Ovary (tissue), 3 donors: ENCODE measurements around the gene ETV6.

Source experiments
- EP300 ChIP-seq: sonication (generic); formaldehyde crosslinking; IDR thresholded peaks from one replicate; pipeline ENCODE4 v1.6.1; 2017; ENCODE audit warnings: antibody characterized with exemption
- POLR2A ChIP-seq: fragments of 450-650 bp; IDR thresholded peaks from one replicate; pipeline ENCODE4 v1.6.1; 2017; ENCODE audit warnings: antibody characterized with exemption, mild to moderate bottlenecking, moderate library complexity
- TF ChIP-seq, protein P1 (sequence below), 3 donors: fragments of 450-650 bp in 2 of 3; fragments of 200-600 bp in 1 of 3; IDR thresholded peaks; one replicate each; pipeline versions ENCODE4 v1.5.1 to v1.8.0; 2016 to 2022; ENCODE audit warnings: antibody characterized with exemption in 3 of 3, mild to moderate bottlenecking in 1 of 3
- donor health status: DM: no; HTN: no; CAD: no.

DNA sequence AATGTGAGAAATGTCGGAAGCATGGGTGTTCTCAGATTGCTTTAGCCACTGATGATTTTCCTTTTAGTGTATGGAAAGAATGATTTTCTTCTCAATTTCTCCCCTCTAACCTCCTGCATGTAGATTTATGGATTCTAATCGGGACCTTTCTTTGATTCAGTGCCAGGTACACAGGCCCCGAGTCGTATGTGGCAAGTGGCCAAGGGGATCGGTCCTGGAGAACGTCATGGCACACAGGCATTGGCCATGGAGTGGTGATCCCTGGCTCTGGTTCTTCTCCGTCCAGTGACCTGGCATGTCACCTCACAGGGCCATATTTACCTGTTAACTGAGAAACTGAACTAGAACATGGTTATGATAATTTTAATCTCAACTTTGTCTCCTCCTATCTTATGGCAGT is 58.1 kb downstream of the ETV6 start:
- TF ChIP-seq, protein P1, sequence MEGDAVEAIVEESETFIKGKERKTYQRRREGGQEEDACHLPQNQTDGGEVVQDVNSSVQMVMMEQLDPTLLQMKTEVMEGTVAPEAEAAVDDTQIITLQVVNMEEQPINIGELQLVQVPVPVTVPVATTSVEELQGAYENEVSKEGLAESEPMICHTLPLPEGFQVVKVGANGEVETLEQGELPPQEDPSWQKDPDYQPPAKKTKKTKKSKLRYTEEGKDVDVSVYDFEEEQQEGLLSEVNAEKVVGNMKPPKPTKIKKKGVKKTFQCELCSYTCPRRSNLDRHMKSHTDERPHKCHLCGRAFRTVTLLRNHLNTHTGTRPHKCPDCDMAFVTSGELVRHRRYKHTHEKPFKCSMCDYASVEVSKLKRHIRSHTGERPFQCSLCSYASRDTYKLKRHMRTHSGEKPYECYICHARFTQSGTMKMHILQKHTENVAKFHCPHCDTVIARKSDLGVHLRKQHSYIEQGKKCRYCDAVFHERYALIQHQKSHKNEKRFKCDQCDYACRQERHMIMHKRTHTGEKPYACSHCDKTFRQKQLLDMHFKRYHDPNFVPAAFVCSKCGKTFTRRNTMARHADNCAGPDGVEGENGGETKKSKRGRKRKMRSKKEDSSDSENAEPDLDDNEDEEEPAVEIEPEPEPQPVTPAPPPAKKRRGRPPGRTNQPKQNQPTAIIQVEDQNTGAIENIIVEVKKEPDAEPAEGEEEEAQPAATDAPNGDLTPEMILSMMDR (IDR thresholded peaks at IDR 0.05): no peak
- no peak for TF ChIP-seq EP300
- TF ChIP-seq POLR2A: no peak
